GM12878 (cell line): ENCODE results near the gene PTPRN2. TPM values are rescaled to one million over a fixed set of nuclear protein-coding genes. Genes with fewer than 3 reads are reported as not detected.

Experiments used
- CHD1 ChIP-seq: IDR thresholded peaks from 2 replicates; pipeline ENCODE4 v1.6.1; 2012; ENCODE audit warnings: low read depth, low read length, improper control_type of control experiment
- CREM ChIP-seq: IDR thresholded peaks from 2 replicates; pipeline ENCODE4 v1.6.1; 2014; ENCODE audit warnings: antibody characterized with exemption, low read depth
- CTCF ChIP-seq, 3 experiments: IDR thresholded peaks in 2 of 3; conservative IDR thresholded peaks in 1 of 3; 2 replicates each; pipeline ENCODE4 v1.5.1; 2011; ENCODE audit warnings: low read depth in 3 of 3, low read length in 3 of 3, mild to moderate bottlenecking in 3 of 3, control low read depth in 2 of 3, moderate library complexity in 2 of 3, inconsistent platforms in 1 of 3, mixed read lengths in 1 of 3; ENCODE audit not compliant: control insufficient read depth in 2 of 3, insufficient read depth in 1 of 3; ENCODE audit errors: extremely low read depth in 1 of 3
- EED ChIP-seq: sonication (generic); IDR thresholded peaks from 2 replicates; pipeline ENCODE4 v1.6.1; 2016; ENCODE audit warnings: antibody characterized with exemption, low read depth
- EGR1 ChIP-seq, 2 experiments: IDR thresholded peaks; 1 replicate in 1 of 2; 2 replicates in 1 of 2; pipeline ENCODE4 v1.6.1; 2011 to 2012; ENCODE audit warnings: low read depth in 2 of 2, low read length in 2 of 2, borderline replicate concordance in 1 of 2, mild to moderate bottlenecking in 1 of 2, moderate library complexity in 1 of 2
- JUNB ChIP-seq: IDR thresholded peaks from 2 replicates; pipeline ENCODE4 v1.6.1; 2016; ENCODE audit warnings: antibody characterized with exemption, mild to moderate bottlenecking
- RAD21 ChIP-seq: IDR thresholded peaks from 2 replicates; pipeline ENCODE4 v1.6.1; 2011; ENCODE audit warnings: mild to moderate bottlenecking, low read depth, low read length, moderate library complexity; ENCODE audit not compliant: insufficient read depth
- TCF3 ChIP-seq: IDR thresholded peaks from 2 replicates; pipeline ENCODE4 v1.6.1; 2012; ENCODE audit warnings: low read depth, mild to moderate bottlenecking, low read length, borderline replicate concordance; ENCODE audit not compliant: insufficient read depth
- ZBTB4 ChIP-seq: fragments of 450-650 bp; formaldehyde crosslinking; IDR thresholded peaks from 2 replicates; pipeline ENCODE4 v1.4.0; 2022; ENCODE audit warnings: mild to moderate bottlenecking, moderate library complexity
- polyA plus RNA-seq, 11 experiments: library from polyadenylated mRNA; depleted of rRNA in 4 of 11; unstranded in 6 of 11; stranded (reverse) in 5 of 11; fragments of >200 nt; fragmentation: Nextera tagmentation in 4 of 11; fragmentation: Illumina TruSeq in 1 of 11; extraction: Ambion mirVana in 4 of 11; extraction: Trizol in 1 of 11; gene quantifications; 1 replicate in 1 of 11; 2 replicates in 10 of 11; pipeline versions ENCODE4 v1.2.1 to v1.2.3, GENCODE V29; 2011 to 2016; ENCODE audit warnings: inconsistent platforms in 2 of 11, missing spikeins in 2 of 11, low read depth in 1 of 11
- total RNA-seq, 4 experiments: library from RNA; depleted of rRNA in 3 of 4; stranded (reverse); fragments of >200 nt in 3 of 4; fragmentation: Illumina TruSeq in 1 of 4; extraction: Trizol in 1 of 4; gene quantifications; 2 replicates each; pipeline versions ENCODE4 v1.2.1 to v1.2.3, GENCODE V29; 2013 to 2021

Gene PTPRN2
- total and polyA plus RNA-seq, 10 of the 15 experiments (the other 5 are each of a cell fraction or from before 2014, with no cell fraction given), result 5.4 TPM; not detected in 9

GRCh38 chr7:157755741-157756140 is 831.9 kb downstream of the PTPRN2 start (continued):
- TF ChIP-seq EED (no peak), JUNB (no peak), TCF3 (no peak), CREM (no peak), RAD21 (no peak), CHD1 (no peak), CTCF (IDR thresholded peaks at IDR 0.05 in 2 of 3, conservative IDR thresholded peaks at IDR 0.05 in 1 of 3; ENCODE audit: control insufficient read depth in 2 of 3, extremely low read depth in 1 of 3, insufficient read depth in 1 of 3, low read depth in 3 of 3, low read length in 3 of 3) (no peak), ZBTB4 (CRISPR knock-in tag) (no peak), EGR1 (IDR thresholded peaks at IDR 0.05; ENCODE audit: borderline replicate concordance in 1 of 2, low read depth in 2 of 2, low read length in 2 of 2) (no peak)
